HG02970 (cell line): ENCODE results near the gene SRBD1.

ENCODE experiments used
- ATAC-seq: cut with Tn5 transposase; IDR thresholded peaks from one replicate; pipeline ENCODE4 v1.9.1; 2021; ENCODE audit warnings: mild to moderate bottlenecking, moderate library complexity, moderate number of reproducible peaks; ENCODE audit not compliant: unreplicated experiment, low FRiP score

The SRBD1 gene

DNA sequence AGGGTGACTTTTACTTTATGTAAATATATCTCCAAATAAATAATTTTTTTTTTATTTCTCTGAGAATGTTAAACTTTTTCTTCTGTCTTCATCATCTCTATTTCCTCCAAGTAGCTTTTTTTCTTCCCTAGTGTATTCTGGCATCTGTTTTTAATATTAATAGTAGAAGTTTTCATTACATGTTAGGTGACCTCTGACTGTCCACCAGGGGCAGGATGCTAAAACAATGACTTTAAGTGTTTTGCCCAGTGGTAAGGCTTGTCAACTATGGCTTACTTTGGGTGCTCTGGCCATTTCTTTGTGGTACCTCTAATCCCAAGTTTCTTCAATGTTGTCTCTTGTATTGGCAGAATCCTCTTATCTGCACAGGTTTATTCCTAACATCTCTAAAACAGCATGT is 127.1 kb downstream of the SRBD1 start:
- no peak for ATAC-seq

DNA sequence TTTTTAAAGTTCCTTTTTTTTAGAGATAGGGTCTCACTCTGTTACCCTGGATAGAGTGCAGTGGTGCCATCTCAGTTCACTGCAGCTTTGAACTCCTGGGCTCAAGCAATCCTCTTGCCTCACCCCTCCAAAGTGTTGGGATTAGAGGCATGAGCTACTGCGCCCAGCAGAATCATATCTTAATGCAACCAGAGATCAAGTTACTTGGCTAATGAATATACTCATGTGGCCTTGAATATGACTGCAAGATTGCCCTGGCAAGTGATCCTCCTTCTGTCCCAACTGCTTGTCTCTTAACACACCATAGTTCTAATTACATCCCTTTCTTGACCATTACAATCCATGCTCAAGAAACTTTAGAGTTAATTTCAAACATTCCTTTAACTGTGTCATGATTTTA is 133.5 kb downstream of the SRBD1 start:
- no peak for ATAC-seq

DNA sequence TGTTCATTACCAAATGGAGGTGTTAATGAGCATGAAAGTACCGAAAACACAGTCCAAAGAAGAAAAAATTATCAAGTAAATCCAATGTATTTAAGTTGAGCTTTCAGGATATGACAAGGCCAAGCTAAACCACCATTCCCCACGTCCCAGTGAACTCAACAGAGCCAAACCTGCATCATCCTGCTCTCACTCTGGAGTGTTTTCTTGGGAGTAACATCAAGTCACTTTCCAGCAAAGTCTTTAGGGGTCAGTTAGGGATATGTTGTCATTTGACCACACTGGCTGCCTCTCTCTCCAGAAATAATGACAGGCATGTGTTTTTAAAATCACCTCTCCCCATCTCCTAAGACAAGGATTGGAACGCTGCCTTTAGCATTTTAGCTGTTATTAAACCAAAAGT is 140.5 kb downstream of the SRBD1 start:
- ATAC-seq, result no peak

DNA sequence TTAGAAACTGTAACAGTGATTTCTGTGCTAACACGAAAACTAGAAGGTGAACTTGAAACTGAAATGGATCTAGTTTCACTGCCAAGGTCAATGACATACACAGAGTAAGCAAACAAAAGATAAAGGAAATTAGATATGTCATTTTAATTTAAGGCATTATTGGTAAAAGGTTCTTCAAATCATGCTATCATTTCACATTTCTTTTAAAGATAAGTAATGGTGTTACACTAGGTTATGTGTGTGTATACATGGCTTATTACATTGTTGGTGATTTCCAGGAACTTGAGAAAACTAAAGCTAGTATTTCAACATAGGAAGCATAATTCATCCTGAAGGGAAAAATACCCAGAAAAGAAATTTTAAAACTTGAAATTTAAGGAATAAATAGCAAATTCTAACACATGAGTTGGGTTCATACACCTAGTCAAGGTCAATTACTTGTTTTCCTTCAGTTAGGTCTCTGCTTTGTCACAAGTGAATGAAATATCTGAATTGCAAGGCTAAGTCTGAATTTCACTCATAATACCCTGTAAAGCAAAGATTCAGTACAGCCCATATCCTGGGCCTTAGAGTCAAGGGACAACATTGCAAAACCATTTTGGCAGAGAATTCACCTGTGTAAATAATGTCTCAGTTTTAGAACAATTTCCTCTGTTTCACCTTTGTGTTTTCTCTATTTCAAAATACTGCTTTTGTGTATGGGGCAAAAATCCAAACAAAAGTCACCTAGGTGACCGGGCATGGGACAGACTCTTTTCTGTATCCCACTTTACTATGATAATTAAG is 141.6 kb downstream of the SRBD1 start:
- no peak for ATAC-seq

DNA sequence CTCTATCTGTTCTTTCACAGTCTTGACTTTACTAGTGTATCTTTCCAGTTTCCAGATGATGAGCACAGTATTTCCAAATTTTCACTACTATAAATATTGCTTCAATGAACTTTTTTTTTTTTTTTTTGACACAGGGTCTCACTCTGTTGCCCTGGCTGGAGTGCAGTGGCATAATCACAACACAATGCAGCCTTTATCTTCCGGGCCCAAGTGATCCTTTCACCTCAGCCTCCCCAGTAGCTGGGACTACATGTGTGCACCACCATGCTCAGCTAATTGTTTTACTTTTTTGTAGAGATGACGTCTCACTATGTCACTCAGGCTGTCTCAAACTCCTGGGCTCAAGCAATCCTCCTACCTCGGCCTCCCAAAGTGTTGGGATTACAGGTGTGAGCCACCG is 142.8 kb downstream of the SRBD1 start:
- no peak for ATAC-seq

DNA sequence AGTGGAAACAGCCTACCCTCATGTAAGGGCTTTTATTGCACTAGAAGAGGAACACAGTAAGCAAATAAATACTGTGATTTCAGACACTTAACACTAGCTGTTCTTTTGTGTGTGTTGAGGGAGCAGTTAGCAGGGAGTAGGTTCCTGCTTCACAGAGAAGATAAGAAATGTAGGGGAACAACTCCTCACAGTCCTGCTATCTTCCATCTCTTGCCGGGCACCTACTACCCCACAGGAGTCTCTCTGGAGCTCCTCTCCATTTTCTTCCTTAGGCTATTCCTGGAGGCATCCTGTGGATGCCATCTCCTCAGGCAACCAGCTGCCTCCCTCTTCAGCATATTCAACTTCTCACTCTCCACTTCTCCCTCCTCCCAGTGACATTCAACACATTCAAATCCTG is 145.0 kb downstream of the SRBD1 start:
- no peak for ATAC-seq

DNA sequence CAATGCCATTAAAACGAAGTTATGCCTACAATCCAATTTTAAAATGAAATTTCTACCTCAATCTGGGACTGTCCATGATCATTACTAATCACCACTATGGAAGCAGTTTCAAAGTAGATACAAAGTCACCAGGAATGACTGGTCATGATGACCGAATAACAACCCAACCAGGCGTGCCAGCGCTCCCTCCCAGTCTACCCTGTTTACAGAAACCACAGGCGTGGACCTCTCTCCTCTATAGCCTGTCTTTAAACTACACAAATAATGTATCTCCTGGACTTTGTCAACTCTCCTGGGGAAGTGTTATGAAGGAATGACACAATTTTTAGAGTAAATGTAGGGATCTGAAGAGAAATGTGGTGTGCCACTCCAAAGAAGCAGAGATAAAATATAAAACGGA is 150.2 kb downstream of the SRBD1 start:
- ATAC-seq, result no peak

DNA sequence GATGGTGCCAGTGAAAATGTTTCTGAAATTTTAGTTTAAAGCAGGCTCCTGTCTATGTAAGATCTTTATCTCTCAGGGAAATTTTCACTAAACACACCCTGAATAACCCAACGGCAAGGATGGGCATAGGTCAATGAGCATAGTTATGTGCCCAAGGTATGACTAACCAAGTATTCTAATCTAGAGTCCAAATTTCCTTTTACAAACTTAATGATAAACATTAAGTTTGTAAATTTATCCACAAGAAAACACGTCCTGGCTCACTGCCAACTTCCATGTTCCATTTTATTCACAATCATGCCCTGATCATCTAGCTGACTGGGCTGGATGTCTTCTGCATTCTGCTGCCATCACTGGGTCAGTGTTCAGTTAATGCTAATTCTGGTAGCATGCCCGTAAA is 151.2 kb downstream of the SRBD1 start:
- no peak for ATAC-seq

DNA sequence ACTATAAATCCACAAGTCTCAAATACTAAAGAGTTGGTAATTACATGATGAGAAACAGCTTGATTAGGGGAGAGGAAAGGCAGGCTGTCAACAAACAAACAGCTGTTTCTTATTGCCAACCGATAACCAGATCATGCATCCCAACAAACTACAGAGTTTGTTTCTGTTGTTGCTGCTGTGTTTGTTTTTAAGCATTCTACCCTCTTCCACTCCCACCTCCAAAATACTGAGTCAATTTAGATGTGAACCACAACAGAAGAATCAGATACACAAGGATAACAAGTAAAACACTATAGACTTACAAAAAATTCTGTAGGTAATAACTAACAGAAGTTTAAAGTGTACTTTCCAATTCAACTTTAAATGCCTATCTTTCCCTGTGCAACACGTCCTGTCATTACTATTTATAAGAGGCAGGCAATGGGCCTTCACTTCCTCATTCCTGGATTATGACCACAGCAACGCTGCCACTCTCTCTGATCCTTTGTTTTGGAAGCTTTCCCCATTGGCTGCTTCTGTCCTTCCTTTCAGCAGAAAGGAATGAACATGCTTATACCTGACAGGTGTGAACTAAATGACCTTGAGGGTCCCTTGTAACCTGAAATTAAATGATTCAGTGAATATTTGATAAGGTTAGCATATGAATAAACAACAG is 152.0 kb downstream of the SRBD1 start:
- no peak for ATAC-seq

DNA sequence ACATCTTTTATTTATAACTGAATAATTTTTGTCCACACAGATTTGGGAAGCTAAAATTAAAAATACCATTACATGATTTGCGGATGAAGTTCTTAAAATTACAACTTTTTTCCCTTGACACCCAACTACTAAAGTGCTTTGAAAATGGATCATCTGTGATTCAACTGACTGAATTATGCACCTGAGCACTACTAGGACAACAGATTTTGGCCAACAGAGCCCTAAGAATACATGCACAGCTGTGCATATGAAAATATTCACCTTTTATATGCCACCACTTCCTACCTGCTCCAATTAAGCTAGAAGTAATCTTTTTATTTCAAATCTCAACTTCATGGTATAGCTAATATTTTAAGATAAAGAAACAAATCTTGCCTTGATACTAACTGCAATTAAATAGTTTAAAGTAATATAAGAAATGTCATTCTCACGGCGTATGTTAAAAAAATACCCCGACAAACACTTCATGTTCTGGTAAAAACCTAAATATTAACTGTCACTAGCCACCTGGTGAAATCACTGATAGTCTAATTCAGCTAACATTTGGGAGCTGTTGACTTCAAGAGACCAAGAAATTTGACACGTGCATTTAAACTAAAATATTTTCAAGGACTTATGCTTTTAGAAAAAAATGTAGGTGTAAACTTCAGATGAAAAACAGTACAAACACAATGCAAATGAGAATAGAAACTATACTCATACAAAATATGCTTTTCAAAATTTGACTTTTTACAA is 153.7 kb downstream of the SRBD1 start:
- ATAC-seq, result no peak

DNA sequence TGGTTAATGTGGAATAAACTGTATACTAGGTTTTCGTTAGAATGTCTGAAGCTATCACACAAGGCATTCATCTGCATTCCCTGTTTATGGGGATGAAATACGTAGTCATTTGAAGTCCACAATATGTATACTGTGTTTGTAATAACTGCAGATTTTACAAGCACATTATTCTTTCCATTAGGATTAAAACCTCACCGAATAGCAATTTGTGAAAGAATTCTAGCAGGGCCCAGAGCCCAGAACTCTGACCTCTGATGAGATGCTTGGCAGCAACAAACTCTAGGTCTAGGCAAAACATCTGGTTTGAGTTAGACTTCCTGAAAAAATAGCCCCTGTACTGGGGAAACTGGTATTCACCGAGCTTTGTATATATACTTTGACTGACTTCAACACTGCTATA is 158.2 kb downstream of the SRBD1 start:
- no peak for ATAC-seq

DNA sequence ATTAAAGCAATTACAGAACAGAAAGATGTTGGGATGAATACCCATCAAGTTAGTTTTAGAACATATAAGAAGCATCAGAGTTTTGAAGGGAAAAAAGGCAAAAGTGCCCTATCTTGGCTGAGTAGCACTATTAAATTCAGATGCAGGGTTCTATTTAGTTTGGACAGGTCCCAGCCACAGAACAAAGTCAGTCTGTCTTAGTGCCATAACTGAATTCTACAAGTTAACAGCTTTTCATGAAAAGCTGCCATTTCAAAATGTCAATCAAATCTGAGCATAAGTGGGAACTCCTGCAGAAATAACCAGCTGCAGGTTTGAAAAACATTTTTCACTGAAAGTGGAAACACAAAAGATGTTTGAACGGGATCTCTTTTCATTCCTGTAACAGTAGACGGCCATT is 160.4 kb downstream of the SRBD1 start:
- ATAC-seq, result no peak

DNA sequence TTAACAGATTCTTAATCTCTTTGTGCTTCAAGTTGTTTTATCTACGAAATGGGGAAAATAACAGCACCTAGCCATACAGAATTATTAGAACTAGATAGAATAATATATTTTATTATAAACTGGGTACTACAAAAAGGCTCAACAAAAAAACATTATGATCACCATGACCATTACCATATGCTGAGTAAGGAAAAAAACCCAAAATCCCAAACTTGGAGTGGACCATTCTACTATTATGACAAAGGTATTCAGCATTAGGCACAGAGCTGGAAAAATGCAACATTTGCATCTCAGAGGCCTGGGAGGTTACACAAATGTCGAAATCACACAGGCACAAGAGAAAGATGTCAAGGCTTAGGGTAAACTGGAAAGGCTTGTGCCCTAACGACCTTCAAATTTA is 162.8 kb downstream of the SRBD1 start:
- no peak for ATAC-seq

DNA sequence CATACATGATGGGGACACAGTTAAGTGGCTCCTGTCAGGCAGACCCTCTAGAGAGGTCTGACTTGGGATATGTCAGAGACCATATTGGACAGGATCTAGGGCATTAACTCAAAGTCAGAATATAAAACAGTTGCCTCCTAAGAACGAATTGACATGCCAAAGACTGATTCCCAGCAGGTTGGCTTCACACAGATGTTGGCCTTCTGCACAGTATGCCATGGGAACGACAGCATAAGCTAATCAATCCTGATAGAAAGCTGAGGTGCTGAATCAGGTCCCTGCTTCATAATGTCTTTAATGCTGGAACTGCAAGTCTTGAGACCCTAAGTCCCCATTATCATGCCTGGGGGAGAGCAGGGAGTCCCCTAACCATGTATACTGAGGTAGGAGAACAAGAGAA is 165.1 kb downstream of the SRBD1 start:
- no peak for ATAC-seq

DNA sequence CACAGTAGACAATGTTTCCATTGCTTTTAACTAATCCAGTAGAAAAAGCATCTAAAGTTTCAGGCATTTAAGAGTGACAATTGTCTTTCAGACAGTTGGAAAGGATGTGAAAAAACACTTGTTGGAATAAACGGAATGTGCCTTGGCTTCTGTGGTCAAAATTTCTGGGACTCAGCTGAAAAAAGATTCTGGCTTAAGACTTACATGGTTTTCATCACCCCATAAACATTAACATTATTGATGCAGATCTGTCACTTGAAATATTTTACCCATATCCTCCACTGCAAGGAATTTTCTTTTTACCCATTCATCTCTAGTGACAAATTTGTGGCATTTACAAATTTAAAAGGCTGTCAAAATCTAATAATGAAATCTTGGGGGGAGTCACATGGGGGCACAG is 166.0 kb downstream of the SRBD1 start:
- ATAC-seq, result no peak

DNA sequence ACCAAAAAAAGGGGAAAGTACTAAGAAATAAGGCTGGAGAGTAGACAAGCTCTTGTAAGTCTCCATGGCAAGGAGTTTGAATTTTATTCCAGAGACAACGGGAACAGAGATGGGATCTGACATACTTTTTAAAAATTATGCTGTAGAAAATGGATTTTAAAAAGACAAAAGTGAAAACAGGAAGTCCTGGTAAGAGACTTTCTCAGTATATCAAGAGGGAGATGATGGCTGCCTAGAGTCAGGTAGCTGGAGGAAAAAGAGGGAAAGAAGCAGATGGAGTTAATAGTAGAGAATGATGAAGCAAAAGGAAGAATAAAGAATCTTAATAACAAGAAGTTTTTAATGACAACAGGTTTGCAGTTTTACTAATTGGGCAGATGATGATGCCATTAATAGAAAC is 168.1 kb downstream of the SRBD1 start:
- no peak for ATAC-seq

DNA sequence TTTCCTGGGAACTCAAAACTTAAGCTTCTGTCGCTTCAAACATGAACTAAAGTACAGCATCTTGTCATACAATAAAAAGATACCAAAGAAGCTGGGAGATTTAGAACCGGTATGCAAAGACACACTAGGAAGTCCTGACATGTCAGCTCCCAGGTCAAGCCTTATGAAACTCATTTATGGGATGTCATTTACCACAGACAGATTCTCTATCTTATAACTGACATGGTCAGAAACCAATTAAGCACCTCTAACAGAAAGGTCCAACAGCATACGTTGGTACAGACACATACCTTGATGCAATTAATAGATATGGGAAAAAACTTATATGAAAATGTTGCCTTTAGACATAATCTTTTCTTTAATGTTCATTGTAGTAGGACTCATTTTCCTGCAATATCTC is 169.0 kb downstream of the SRBD1 start:
- no peak for ATAC-seq

DNA sequence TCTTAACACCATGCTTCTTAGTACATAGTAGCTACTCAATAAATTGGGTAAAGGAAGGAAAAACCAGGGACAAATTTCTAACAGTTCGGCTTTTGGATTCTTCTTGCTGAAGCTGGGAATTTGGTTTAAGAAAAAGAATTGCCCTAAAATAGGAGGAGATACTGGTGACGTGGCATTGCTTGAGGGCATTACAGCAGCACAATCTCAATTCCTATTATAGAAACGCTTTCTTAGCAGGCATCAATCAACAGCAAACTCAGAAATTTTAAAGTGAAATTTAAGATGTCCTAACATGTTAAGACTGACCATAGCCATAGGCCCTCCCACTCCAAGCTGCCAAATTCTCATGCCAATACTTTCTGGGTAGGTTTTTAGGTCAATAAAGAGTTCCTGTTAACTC is 169.5 kb downstream of the SRBD1 start:
- no peak for ATAC-seq

DNA sequence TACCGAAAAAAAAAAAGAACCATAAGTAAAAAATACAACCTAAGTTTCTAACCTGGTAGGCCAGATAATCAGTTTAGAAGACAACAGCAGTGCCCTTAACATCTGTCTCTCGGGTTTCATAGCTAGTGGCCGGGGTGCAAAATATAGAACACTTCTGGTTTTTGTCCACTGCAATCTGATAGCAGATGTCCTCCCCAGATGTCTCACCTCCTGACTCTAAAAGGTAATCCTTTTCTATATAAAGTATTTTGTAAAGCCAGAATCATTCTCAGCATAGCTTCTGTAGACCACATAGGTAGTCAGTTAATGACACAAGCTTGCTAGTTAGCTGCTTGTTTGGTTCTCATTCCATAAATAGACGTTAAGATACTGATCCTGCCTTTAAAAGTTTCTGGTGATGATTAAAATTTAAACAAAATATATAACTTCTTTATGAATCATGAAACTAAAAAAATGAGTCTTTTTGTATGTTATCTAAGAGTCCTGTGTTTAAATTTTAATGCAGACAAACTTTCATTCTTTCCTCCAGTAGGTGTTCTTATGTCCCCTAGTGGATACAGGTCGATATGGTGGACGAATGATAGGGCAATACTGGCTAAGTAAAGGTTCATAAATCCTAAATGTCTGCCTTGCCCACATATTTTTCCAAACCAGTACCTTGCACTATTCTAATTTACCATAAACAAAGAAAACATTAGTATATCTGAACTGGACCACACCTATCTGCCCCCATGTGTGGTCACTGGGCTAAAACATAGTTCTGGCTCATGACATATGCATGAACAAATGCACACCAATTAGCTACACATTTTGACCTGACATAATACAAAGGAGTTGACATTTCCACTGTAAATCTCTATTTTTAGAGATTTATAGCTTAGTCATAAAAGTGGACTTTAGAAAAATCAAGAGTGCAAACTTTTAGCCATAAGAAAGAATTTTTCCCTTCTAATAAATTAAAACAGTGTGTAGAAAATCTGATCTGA is 171.0 kb downstream of the SRBD1 start:
- ATAC-seq, result no peak

DNA sequence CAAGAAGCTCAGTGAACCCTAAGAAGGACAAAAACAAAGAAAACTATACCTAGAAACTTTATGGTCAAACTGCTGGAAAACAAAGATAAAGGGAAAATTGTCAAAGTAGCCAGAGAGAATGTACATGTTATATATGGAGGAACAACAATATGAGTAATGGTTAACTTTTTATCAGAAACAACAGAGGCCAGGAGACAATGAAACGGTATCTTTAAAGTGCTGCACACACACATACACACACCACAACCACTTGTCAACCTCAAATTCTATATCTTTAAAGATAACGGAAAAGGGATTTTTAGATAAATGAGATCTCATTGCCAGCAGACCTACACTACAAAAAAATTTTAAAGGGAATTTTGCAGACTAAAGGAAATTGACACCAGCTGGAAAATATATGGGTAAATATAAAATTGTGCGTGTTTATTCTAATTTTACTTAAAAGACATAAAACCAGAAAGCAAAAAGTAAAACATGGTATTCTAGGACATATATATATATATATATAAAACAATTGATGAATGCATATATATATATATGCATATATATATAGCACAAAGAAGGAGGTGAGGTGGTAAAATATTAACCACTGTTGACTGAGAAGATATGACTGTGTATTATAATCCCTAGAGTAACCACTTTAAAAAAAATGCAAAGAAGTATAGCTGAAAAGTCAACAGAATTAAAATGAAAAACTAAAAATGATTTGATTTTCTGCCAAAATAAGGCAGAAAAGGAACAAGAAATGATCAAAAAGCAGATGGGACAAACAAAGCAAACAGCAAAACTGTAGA is 172.0 kb downstream of the SRBD1 start:
- ATAC-seq, result no peak
